ENCODE results near the gene NUBP2. TPM values are rescaled to one million over a fixed set of nuclear protein-coding genes. Genes with fewer than 3 reads are reported as not detected.

The NUBP2 gene
- total RNA-seq, 1 donor, result 56.1 TPM

DNA sequence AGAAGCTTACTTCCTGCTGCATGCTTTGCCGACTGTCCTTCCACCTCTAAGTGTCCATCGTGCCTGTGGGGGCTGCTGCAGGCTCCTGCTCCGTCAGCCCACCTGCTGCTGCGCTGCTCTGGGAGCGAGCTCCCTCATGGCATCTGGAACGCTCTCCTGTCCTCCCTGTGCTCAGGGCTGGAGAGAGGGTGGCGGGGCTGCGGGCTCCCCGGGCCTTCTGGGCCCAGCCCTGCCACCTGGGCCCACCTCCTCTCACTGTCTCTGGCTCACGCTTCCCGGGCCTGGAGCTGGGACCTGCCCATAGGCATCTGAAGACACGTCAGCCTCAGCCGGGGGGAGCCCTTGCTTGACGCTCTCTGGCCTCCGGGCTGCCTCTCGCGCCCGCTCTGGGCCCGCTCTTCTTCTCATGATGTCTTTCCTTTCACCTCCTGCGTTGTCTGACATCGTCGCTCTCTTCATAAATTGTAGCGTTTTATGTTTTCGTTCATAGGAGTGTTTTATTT, 38.4 kb upstream of the NUBP2 start:
- Histone ChIP-seq H3K4me2 (ENCODE audit: insufficient read depth, low read length) (no peak overlapping the region), H4K20me1 (ENCODE audit: insufficient read depth, low read length) (peaks cover 19% of the 10 kb centered on the region), H3K27me3 (ENCODE audit: insufficient read depth, low read length) (no peaks in the 10 kb centered on the region), H3K4me3 (ENCODE audit: insufficient read depth, low read length) (no peak overlapping the region), H3K27ac (ENCODE audit: low read depth, low read length) (no peak overlapping the region), H3K9me3 (ENCODE audit: low read depth, low read length) (no peaks in the 10 kb centered on the region), H2AFZ (ENCODE audit: low read length) (no peak overlapping the region), H3K79me2 (ENCODE audit: insufficient read depth, low read length) (peaks cover 18% of the 10 kb centered on the region), H3K36me3 (ENCODE audit: insufficient read depth, low read length) (peaks cover 37% of the 10 kb centered on the region), H3K4me1 (ENCODE audit: insufficient read depth, low read length) (peaks cover 23% of the 10 kb centered on the region)
- DNase-seq (ENCODE audit: insufficient read length, low spot score, missing footprints), result peak; percentile 63
- no peak for TF ChIP-seq CTCF (IDR thresholded peaks at IDR 0.05; ENCODE audit: extremely low read depth, low read depth, low read length)

GRCh38 chr16:1745181-1745899, 37.4 kb upstream of the NUBP2 start:
- Histone ChIP-seq H3K4me2 (ENCODE audit: insufficient read depth, low read length) (peak overlapping the region; percentile 82), H3K27ac (ENCODE audit: low read depth, low read length) (peak overlapping the region; percentile 98), H4K20me1 (ENCODE audit: insufficient read depth, low read length) (peaks cover 16% of the 10 kb centered on the region), H3K79me2 (ENCODE audit: insufficient read depth, low read length) (peaks cover 12% of the 10 kb centered on the region), H3K4me1 (ENCODE audit: insufficient read depth, low read length) (peaks cover 28% of the 10 kb centered on the region), H3K36me3 (ENCODE audit: insufficient read depth, low read length) (peaks cover 38% of the 10 kb centered on the region), H3K27me3 (ENCODE audit: insufficient read depth, low read length) (no peaks in the 10 kb centered on the region), H2AFZ (ENCODE audit: low read length) (no peak overlapping the region), H3K4me3 (ENCODE audit: insufficient read depth, low read length) (peak overlapping the region; percentile 54), H3K9me3 (ENCODE audit: low read depth, low read length) (no peaks in the 10 kb centered on the region)
- no peak for TF ChIP-seq CTCF (IDR thresholded peaks at IDR 0.05; ENCODE audit: extremely low read depth, low read depth, low read length)
- DNase-seq (ENCODE audit: insufficient read length, low spot score, missing footprints), result peak; percentile 98

DNA sequence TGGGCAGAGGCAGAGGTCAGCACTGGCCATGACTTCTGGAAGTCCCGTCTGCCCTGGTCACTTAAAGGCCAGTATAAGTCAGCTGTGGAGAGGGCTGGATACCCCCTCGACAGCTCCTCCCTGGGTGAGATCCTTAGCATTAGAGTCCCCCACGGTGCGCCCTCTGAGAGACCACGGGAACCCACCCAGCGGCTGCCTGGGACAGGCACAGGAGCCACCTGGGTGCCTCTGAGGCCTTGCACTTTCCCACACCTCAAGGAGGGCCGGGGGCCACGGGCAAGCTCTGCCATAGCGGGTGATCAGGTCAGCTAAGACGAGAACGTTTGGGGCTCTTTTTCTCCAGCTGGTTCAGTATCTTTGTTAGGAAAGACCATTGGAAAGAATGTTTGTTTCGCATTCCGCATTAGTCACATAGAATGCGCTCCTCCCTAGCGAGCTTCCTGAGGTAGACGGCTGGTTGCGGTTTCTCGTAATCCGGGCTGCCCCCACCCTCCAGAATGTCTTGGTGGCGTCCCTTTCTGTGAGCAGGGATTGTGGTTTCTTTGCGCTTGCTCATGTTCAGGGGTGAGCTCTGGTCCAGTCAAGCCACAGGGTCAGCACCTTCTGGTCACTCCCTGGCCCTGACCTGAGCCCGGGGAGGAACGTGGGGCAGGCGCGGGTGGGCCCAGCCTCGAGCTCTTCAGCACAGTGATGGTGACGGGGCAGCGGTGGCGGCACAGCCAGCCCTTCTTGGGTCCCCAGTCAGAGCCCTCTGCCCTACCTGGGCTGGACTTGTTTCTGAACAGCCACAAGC, 36.7 kb upstream of the NUBP2 start:
- H3K36me3 ChIP-seq (ENCODE audit: insufficient read depth, low read length), result peaks cover 31% of the 10 kb centered on the region
- H3K27me3 ChIP-seq (ENCODE audit: insufficient read depth, low read length), result no peaks in the 10 kb centered on the region
- H3K79me2 ChIP-seq (ENCODE audit: insufficient read depth, low read length), result peaks cover 5% of the 10 kb centered on the region
- peak overlapping the region; percentile 98 for H3K27ac ChIP-seq (ENCODE audit: low read depth, low read length)
- peaks cover 15% of the 10 kb centered on the region for H4K20me1 ChIP-seq (ENCODE audit: insufficient read depth, low read length)
- peak; percentile 99 for DNase-seq (ENCODE audit: insufficient read length, low spot score, missing footprints)
- H3K9me3 ChIP-seq (ENCODE audit: low read depth, low read length), result no peaks in the 10 kb centered on the region
- H3K4me2 ChIP-seq (ENCODE audit: insufficient read depth, low read length), result peak overlapping the region; percentile 82
- H2AFZ ChIP-seq (ENCODE audit: low read length), result no peak overlapping the region
- TF ChIP-seq CTCF (IDR thresholded peaks at IDR 0.05; ENCODE audit: extremely low read depth, low read depth, low read length), result no peak
- H3K4me3 ChIP-seq (ENCODE audit: insufficient read depth, low read length), result peak overlapping the region; percentile 54
- peaks cover 28% of the 10 kb centered on the region for H3K4me1 ChIP-seq (ENCODE audit: insufficient read depth, low read length)

DNA sequence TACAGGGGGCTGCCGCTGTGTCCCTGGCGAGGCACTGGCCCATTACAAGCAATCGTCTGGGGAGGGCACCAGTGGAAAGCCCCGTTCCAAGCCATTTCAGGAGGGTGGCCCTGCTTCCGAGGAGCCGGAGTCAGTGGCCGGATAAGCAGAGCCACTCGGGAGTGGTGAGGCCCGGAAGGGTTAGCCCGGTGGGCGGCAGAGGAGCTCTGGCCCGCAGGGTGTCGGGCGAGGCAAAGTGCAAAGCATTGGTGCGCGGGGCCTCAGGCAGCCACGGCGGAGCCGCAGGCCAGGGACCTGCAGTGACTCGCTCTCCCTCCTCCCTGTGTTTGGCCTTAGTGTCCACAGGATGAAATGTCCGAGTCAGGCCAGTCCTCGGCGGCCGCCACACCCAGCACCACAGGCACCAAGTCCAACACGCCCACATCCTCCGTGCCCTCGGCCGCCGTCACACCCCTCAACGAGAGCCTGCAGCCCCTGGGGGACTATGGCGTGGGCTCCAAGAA, 36.0 kb upstream of the NUBP2 start:
- no peak overlapping the region for H2AFZ ChIP-seq (ENCODE audit: low read length)
- H3K9me3 ChIP-seq (ENCODE audit: low read depth, low read length), result no peaks in the 10 kb centered on the region
- no peak for DNase-seq (ENCODE audit: insufficient read length, low spot score, missing footprints)
- no peak for TF ChIP-seq CTCF (IDR thresholded peaks at IDR 0.05; ENCODE audit: extremely low read depth, low read depth, low read length)
- peak overlapping the region; percentile 82 for H3K4me2 ChIP-seq (ENCODE audit: insufficient read depth, low read length)
- peaks cover 15% of the 10 kb centered on the region for H4K20me1 ChIP-seq (ENCODE audit: insufficient read depth, low read length)
- peaks cover 37% of the 10 kb centered on the region for H3K36me3 ChIP-seq (ENCODE audit: insufficient read depth, low read length)
- H3K27me3 ChIP-seq (ENCODE audit: insufficient read depth, low read length), result no peaks in the 10 kb centered on the region
- H3K4me3 ChIP-seq (ENCODE audit: insufficient read depth, low read length), result no peak overlapping the region
- peaks cover 8% of the 10 kb centered on the region for H3K79me2 ChIP-seq (ENCODE audit: insufficient read depth, low read length)
- H3K4me1 ChIP-seq (ENCODE audit: insufficient read depth, low read length), result peaks cover 28% of the 10 kb centered on the region
- H3K27ac ChIP-seq (ENCODE audit: low read depth, low read length), result peak overlapping the region; percentile 98

Data from osteoblast (primary cell).